Stomach (tissue), 4 donors: Measurements from ENCODE around the gene C9orf40.

Experiments
- EP300 ChIP-seq: sonication (generic); formaldehyde crosslinking; IDR thresholded peaks from one replicate; pipeline ENCODE4 v1.6.1; 2017; ENCODE audit warnings: antibody characterized with exemption
- POLR2A ChIP-seq, 4 donors: fragments of 450-650 bp; IDR thresholded peaks; one replicate each; pipeline ENCODE4 v1.6.1; 2016; ENCODE audit warnings: antibody characterized with exemption in 4 of 4, control low read depth in 2 of 4, mild to moderate bottlenecking in 1 of 4, moderate library complexity in 1 of 4
- POLR2AphosphoS5 ChIP-seq, 3 donors: sonication (generic); formaldehyde crosslinking; IDR thresholded peaks; one replicate each; pipeline ENCODE4 v1.6.1; 2016; ENCODE audit warnings: antibody characterized with exemption in 3 of 3
- TF ChIP-seq, protein P1 (sequence below), 7 experiments: fragments of 450-650 bp in 4 of 7; fragments of 200-600 bp in 3 of 7; sonication (generic) in 3 of 7; IDR thresholded peaks; one replicate each; pipeline ENCODE4 v1.5.1; 2016 to 2019; ENCODE audit warnings: antibody characterized with exemption in 7 of 7, control low read depth in 2 of 7, mild to moderate bottlenecking in 1 of 7

DNA sequence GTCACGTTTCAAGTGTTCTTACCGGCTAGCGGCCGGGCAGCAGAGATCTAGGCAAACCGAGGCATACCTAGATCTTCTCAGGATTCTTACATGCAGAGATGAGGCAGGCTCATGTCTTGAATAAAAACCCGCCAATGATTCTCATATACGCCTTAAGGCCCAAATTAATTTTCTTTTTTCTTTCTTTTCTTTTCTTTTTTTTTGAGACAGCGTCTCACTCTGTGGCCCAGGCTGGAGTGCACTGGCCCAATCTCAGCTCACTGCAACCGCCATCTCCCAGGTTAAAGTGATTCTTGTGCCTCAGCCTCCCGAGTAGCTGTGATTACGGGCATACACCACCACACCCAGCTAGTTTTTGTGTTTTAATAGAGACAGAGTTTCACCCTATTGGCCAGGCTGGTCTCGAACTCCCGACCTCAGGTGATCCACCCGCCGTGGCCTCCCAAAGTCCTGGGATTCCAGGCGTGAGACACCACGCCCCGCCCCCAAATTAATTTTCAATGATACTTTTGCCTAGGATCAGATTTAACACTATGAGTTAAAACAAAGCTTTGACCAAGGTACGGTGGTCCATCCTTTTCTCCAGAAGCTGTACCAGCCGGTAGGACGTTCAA is 1.5 kb downstream of the C9orf40 start:
- TF ChIP-seq, protein P1, sequence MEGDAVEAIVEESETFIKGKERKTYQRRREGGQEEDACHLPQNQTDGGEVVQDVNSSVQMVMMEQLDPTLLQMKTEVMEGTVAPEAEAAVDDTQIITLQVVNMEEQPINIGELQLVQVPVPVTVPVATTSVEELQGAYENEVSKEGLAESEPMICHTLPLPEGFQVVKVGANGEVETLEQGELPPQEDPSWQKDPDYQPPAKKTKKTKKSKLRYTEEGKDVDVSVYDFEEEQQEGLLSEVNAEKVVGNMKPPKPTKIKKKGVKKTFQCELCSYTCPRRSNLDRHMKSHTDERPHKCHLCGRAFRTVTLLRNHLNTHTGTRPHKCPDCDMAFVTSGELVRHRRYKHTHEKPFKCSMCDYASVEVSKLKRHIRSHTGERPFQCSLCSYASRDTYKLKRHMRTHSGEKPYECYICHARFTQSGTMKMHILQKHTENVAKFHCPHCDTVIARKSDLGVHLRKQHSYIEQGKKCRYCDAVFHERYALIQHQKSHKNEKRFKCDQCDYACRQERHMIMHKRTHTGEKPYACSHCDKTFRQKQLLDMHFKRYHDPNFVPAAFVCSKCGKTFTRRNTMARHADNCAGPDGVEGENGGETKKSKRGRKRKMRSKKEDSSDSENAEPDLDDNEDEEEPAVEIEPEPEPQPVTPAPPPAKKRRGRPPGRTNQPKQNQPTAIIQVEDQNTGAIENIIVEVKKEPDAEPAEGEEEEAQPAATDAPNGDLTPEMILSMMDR (IDR thresholded peaks at IDR 0.05), result no peak
- TF ChIP-seq POLR2A (IDR thresholded peaks at IDR 0.05) (no peak), POLR2AphosphoS5 (IDR thresholded peaks at IDR 0.05) (no peak), EP300 (no peak)
